HepG2 (cell line): ENCODE measurements around the gene SIAH2. TPM values are rescaled to one million over a fixed set of nuclear protein-coding genes. Genes with fewer than 3 reads are reported as not detected.

ENCODE experiments used
- ATF2 ChIP-seq: sonication (generic); formaldehyde crosslinking; IDR thresholded peaks from 2 replicates; pipeline ENCODE4 v1.4.0; 2020; ENCODE audit warnings: missing genetic modification reagents
- FLYWCH1 ChIP-seq: sonication (generic); formaldehyde crosslinking; IDR thresholded peaks from 2 replicates; pipeline ENCODE4 v1.8.1; 2023; ENCODE audit warnings: mild to moderate bottlenecking, missing genetic modification reagents
- FOXO4 ChIP-seq: sonication (generic); formaldehyde crosslinking; conservative IDR thresholded peaks from 2 replicates; pipeline ENCODE4 v1.8.1; 2023; ENCODE audit warnings: missing genetic modification reagents
- JUND ChIP-seq: sonication (generic); formaldehyde crosslinking; IDR thresholded peaks from 2 replicates; pipeline ENCODE4 v1.8.0; 2022; ENCODE audit warnings: mild to moderate bottlenecking, missing genetic modification reagents
- KAT8 ChIP-seq: IDR thresholded peaks from 2 replicates; pipeline ENCODE4 v1.6.1; 2016; ENCODE audit warnings: missing genetic modification reagents, missing compliant biosample characterization
- KMT2B ChIP-seq: IDR thresholded peaks from 2 replicates; pipeline ENCODE4 v1.6.1; 2016; ENCODE audit warnings: missing genetic modification reagents, missing compliant biosample characterization
- MIXL1 ChIP-seq: IDR thresholded peaks from 2 replicates; pipeline ENCODE4 v1.6.1; 2016
- U2AF1 ChIP-seq: fragments of 200-400 bp; formaldehyde crosslinking; optimal IDR thresholded peaks from 2 replicates; pipeline ENCODE3; 2017; ENCODE audit warnings: mild to moderate bottlenecking, low read depth, low read length
- ZNF644 ChIP-seq: IDR thresholded peaks from 2 replicates; pipeline ENCODE4 v1.6.1; 2016; ENCODE audit warnings: low read depth
- ZSCAN29 ChIP-seq: sonication (generic); formaldehyde crosslinking; conservative IDR thresholded peaks from 2 replicates; pipeline ENCODE4 v1.4.0; 2020; ENCODE audit warnings: mild to moderate bottlenecking, missing genetic modification reagents
- polyA plus RNA-seq, 8 experiments: library from polyadenylated mRNA; depleted of rRNA in 3 of 8; stranded (reverse) in 7 of 8; unstranded in 1 of 8; fragments of >200 nt; fragmentation: Illumina TruSeq in 4 of 8; extraction: Trizol in 4 of 8; gene quantifications; 2 replicates each; pipeline versions ENCODE4 v1.2.1 to v1.2.3, GENCODE V29; 2011 to 2016; ENCODE audit warnings: low read depth in 4 of 8, missing spikeins in 1 of 8, mixed read lengths in 1 of 8; ENCODE audit not compliant: insufficient read depth in 1 of 8
- total RNA-seq, 5 experiments: library from RNA; depleted of rRNA; stranded (reverse); fragments of >200 nt; fragmentation: Illumina TruSeq; extraction: Trizol; gene quantifications; 2 replicates each; pipeline ENCODE4 v1.2.3, GENCODE V29; 2016; ENCODE audit warnings: low read depth in 1 of 5
- TF ChIP-seq, protein P1 (sequence below): fragments of 450-650 bp; IDR thresholded peaks from 2 replicates; pipeline ENCODE4 v1.6.1; 2017; ENCODE audit warnings: mild to moderate bottlenecking

Gene SIAH2
- total and polyA plus RNA-seq, 2 of the 13 experiments (the other 11 are each of a cell fraction or from before 2014, with no cell fraction given), result 71.8 to 117 TPM

GRCh38 chr3:150770681-150771080, 7.7 kb upstream of the SIAH2 start (continued):
- TF ChIP-seq KAT8 (CRISPR knock-in tag) (peak; percentile 31; the same call in 1 of the 2 replicates), KMT2B (CRISPR knock-in tag) (peak; percentile 64), ATF2 (CRISPR knock-in tag) (peak; percentile 95), ZNF644 (CRISPR knock-in tag) (0 out of 2 replicates have a peak, but pooled peaks have one; percentile 29), FLYWCH1 (CRISPR knock-in tag) (no peak), MIXL1 (CRISPR knock-in tag) (0 out of 2 replicates have a peak, but pooled peaks have one; percentile 22), JUND (CRISPR knock-in tag) (peak; percentile 77), U2AF1 (no peak), FOXO4 (CRISPR knock-in tag) (no peak), ZSCAN29 (CRISPR knock-in tag) (0 out of 2 replicates have a peak, but pooled peaks have one; percentile 45)
- TF ChIP-seq, protein P1, sequence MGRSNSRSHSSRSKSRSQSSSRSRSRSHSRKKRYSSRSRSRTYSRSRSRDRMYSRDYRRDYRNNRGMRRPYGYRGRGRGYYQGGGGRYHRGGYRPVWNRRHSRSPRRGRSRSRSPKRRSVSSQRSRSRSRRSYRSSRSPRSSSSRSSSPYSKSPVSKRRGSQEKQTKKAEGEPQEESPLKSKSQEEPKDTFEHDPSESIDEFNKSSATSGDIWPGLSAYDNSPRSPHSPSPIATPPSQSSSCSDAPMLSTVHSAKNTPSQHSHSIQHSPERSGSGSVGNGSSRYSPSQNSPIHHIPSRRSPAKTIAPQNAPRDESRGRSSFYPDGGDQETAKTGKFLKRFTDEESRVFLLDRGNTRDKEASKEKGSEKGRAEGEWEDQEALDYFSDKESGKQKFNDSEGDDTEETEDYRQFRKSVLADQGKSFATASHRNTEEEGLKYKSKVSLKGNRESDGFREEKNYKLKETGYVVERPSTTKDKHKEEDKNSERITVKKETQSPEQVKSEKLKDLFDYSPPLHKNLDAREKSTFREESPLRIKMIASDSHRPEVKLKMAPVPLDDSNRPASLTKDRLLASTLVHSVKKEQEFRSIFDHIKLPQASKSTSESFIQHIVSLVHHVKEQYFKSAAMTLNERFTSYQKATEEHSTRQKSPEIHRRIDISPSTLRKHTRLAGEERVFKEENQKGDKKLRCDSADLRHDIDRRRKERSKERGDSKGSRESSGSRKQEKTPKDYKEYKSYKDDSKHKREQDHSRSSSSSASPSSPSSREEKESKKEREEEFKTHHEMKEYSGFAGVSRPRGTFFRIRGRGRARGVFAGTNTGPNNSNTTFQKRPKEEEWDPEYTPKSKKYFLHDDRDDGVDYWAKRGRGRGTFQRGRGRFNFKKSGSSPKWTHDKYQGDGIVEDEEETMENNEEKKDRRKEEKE, result no peak
